GM10248 (cell line): ENCODE data around the gene F7.

ENCODE experiments used
- CTCF ChIA-PET: fragments of 300-600 bp; sonication (Branson Sonifier 250); formaldehyde crosslinking; extraction: SDS; loops from one replicate; lab custom pipeline; 2021; ENCODE audit warnings: antibody characterized with exemption; lab: Yijun Ruan, JAX
- POLR2A ChIA-PET: fragments of 350-650 bp; sonication (Branson Sonifier 250); formaldehyde crosslinking; extraction: SDS; loops from one replicate; lab custom pipeline; 2020; ENCODE audit warnings: antibody characterized with exemption; lab: Yijun Ruan, JAX
- DNase-seq: peaks from one replicate; pipeline ENCODE4 v3.0.0; 2012; ENCODE audit errors: extremely low spot score
- CTCF ChIP-seq: IDR thresholded peaks from 2 replicates; pipeline ENCODE4 v1.5.1; 2012; ENCODE audit warnings: mild to moderate bottlenecking, low read depth; ENCODE audit errors: extremely low read depth, missing control alignments, control extremely low read depth

F7 gene

GRCh38 chr13:113118261-113119021, 12.8 kb downstream of the F7 start:
- DNase-seq: no peak
- TF ChIP-seq CTCF: no peak
- CTCF ChIA-PET: no interaction called here
- POLR2A ChIA-PET: no interaction called here

DNA sequence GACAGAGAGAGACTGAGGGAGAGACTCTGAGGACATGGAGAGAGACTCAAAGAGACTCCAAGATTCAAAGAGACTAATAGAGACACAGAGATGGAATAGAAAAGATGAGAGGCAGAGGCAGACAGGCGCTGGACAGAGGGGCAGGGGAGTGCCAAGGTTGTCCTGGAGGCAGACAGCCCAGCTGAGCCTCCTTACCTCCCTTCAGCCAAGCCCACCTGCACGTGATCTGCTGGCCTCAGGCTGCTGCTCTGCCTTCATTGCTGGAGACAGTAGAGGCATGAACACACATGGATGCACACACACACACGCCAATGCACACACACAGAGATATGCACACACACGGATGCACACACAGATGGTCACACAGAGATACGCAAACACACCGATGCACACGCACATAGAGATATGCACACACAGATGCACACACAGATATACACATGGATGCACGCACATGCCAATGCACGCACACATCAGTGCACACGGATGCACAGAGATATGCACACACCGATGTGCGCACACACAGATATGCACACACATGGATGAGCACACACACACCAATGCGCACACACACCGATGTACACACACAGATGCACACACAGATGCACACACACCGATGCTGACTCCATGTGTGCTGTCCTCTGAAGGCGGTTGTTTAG, 13.7 kb downstream of the F7 start:
- no peak for TF ChIP-seq CTCF
- CTCF ChIA-PET: no interaction called here
- no peak for DNase-seq
- POLR2A ChIA-PET: no interaction called here

DNA sequence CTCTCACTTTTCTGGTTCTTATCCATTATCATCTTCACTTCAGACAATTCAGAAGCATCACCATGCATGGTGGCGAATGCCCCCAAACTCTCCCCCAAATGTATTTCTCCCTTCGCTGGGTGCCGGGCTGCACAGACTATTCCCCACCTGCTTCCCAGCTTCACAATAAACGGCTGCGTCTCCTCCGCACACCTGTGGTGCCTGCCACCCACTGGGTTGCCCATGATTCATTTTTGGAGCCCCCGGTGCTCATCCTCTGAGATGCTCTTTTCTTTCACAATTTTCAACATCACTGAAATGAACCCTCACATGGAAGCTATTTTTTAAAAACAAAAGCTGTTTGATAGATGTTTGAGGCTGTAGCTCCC, 14.2 kb downstream of the F7 start:
- ChIA-PET CTCF (interaction anchor here (1.4 kb wide), 1 partner anchor 12 kb away, joined by 3 read pairs; no protein-coding TSS in a partner anchor), POLR2A (no interaction called here)
- no peak for TF ChIP-seq CTCF
- DNase-seq: no peak

- CTCF ChIA-PET: interaction anchor here (1.4 kb wide), 1 partner anchor 11 kb away, joined by 3 read pairs; no protein-coding TSS in a partner anchor
- TF ChIP-seq CTCF: no peak
- POLR2A ChIA-PET: no interaction called here
- DNase-seq: no peak
Measured at GRCh38 chr13:113120300-113121182, 14.9 kb downstream of the F7 start.

DNA sequence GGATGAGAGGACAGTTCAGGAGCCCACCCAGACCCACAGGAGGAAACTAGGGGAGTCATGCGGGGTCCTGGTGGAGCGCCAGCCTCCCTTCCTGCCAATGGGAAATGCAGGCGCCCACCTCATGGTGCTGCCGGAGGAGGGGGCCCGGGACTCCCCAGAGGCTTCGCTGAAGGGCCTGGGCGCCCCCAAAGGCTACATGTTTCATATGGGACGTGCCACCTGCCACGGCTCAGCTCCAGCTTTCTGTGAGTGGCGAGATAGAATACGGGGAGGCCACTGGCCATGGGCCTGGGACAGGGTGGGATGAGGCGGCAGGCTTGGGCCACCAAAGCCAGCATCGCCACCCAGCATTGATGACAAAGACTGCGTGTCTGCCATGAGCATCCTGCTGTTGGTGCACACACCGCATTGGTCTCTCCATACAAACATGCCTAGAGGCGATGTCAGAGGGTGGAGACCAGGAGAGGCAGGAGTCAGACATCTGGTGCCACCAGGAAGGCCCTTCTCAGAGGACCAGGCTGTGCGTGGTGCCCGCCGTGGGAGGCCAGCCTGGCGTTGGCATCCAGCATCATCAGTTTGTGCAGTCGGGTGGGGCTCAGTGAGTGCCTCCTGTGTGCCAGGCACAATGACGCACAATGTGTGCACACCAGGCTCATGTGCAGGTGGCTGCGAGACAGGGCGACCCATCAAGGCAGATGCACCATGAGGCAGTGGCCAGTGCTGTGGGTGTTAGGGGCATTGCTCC, 15.8 kb downstream of the F7 start:
- ChIA-PET CTCF (interaction anchor here (1.4 kb wide), 1 partner anchor 11 kb away, joined by 3 read pairs; no protein-coding TSS in a partner anchor), POLR2A (no interaction called here)
- TF ChIP-seq CTCF: no peak
- DNase-seq: no peak
